GM13976 (cell line): Measurements from ENCODE around the gene MRPL20.

Source experiments
- DNase-seq: peaks from one replicate; pipeline ENCODE4 v3.0.0; 2012; ENCODE audit warnings: low spot score
- CTCF ChIP-seq: IDR thresholded peaks from 2 replicates; pipeline ENCODE4 v1.5.1; 2012; ENCODE audit warnings: borderline replicate concordance, mild to moderate bottlenecking; ENCODE audit not compliant: insufficient read depth; ENCODE audit errors: extremely low read depth, missing control alignments, control extremely low read depth
- in situ Hi-C: fragments of 300-500 bp; cut with MboI; formaldehyde crosslinking; loops from one replicate; pipeline ENCODE4 v1.12.0; 2022; ENCODE audit warnings: low sequenced_read_pairs, mixed read lengths, inconsistent platforms; ENCODE audit not compliant: unreplicated experiment

The MRPL20 gene

GRCh38 chr1:1367315-1367714 lies 39.8 kb downstream of the MRPL20 start:
- in situ Hi-C loops: no loop called here
- no peak for TF ChIP-seq CTCF
- no peak for DNase-seq

DNA sequence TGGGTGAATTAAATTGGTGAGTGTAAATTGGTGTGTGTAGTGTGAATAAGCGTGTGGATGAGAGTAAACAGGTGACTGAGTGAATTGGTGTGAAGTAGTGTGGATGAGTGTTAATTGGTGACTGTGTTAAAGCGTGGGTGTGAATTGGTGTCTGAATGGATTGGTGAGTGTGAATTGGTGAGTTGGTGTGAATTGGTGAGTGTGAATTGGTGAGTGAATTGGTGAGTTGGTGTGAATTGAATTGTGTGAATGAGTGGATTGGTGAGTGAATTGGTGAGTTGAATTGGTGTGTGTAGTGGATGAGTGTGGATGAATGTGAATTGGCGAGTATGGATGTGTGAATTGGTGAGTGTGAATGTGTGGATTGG lies 40.4 kb downstream of the MRPL20 start:
- in situ Hi-C loops: no loop called here
- DNase-seq: no peak
- TF ChIP-seq CTCF: no peak

GRCh38 chr1:1365875-1366698 lies 41.0 kb downstream of the MRPL20 start:
- TF ChIP-seq CTCF: no peak
- no peak for DNase-seq
- in situ Hi-C loops: no loop called here

GRCh38 chr1:1364266-1364665 lies 42.8 kb downstream of the MRPL20 start:
- no peak for TF ChIP-seq CTCF
- no peak for DNase-seq
- in situ Hi-C loops: no loop called here

DNA sequence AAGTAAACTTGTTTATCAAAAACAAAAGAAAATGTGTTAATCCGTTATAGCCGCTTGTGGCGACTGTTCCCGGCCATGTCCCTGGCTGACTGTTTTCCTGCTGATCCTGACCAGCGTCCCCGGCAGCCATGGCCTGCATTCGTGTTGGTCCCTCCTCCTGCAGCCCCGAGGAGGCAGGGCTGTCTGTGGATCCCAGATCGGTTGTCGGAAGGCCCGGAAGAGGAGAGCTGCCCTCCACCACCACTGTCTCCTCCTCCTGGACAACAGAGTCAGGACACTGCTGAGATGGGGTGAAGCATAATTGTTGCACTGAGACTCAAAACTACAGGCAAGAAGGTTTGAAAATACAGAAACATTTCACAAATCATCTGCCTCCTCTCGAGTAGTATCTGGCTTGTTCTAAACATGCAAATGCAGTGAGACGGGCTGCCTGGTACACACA lies 45.1 kb downstream of the MRPL20 start:
- in situ Hi-C loops: no loop called here
- no peak for TF ChIP-seq CTCF
- no peak for DNase-seq

- no peak for DNase-seq
- no peak for TF ChIP-seq CTCF
- in situ Hi-C loops: no loop called here
Measured at GRCh38 chr1:1361233-1361981, 45.7 kb downstream of the MRPL20 start.
